HepG2 (cell line): Measurements from ENCODE around the gene MYO5B. TPM values are rescaled to one million over a fixed set of nuclear protein-coding genes. Genes with fewer than 3 reads are reported as not detected.
A peak's percentile ranks its signal among the peaks of the same experiment; 100 is the strongest.

ENCODE experiments used
- DR1 ChIP-seq: sonication (generic); formaldehyde crosslinking; IDR thresholded peaks from 2 replicates; pipeline ENCODE4 v1.8.0; 2021; ENCODE audit warnings: mild to moderate bottlenecking, missing genetic modification reagents, inconsistent platforms
- ERF ChIP-seq: IDR thresholded peaks from 2 replicates; pipeline ENCODE4 v1.6.1; 2018; ENCODE audit warnings: missing biosample characterization, missing genetic modification reagents
- HDAC1 ChIP-seq: sonication (generic); formaldehyde crosslinking; IDR thresholded peaks from 2 replicates; pipeline ENCODE4 v1.5.1; 2020; ENCODE audit warnings: mild to moderate bottlenecking, missing genetic modification reagents
- JDP2 ChIP-seq: sonication (generic); formaldehyde crosslinking; IDR thresholded peaks from 2 replicates; pipeline ENCODE4 v1.8.1; 2022; ENCODE audit warnings: missing genetic modification reagents, borderline replicate concordance
- KDM1A ChIP-seq: IDR thresholded peaks from 2 replicates; pipeline ENCODE4 v1.6.1; 2016; ENCODE audit warnings: missing compliant biosample characterization
- KDM5A ChIP-seq: fragments of 200-600 bp; sonication (generic); IDR thresholded peaks from 2 replicates; pipeline ENCODE4 v1.7.0; 2018; ENCODE audit warnings: antibody characterized with exemption, mild to moderate bottlenecking, low read length, borderline replicate concordance
- KDM6A ChIP-seq: IDR thresholded peaks from 2 replicates; pipeline ENCODE4 v1.6.1; 2016; ENCODE audit warnings: low read depth
- NFYB ChIP-seq: sonication (generic); formaldehyde crosslinking; IDR thresholded peaks from 2 replicates; pipeline ENCODE4 v1.4.0; 2020; ENCODE audit warnings: missing genetic modification reagents
- PITX1 ChIP-seq: sonication (generic); formaldehyde crosslinking; IDR thresholded peaks from 2 replicates; pipeline ENCODE4 v1.5.1; 2020; ENCODE audit warnings: mild to moderate bottlenecking, missing genetic modification reagents
- PRPF4 ChIP-seq: fragments of 200-400 bp; formaldehyde crosslinking; IDR thresholded peaks from 2 replicates; pipeline ENCODE4 v1.6.1; 2016; ENCODE audit warnings: low read length, low read depth; ENCODE audit not compliant: poor library complexity, severe bottlenecking
- REL ChIP-seq: sonication (generic); formaldehyde crosslinking; conservative IDR thresholded peaks from 2 replicates; pipeline ENCODE4 v1.8.0; 2022; ENCODE audit warnings: mild to moderate bottlenecking, missing genetic modification reagents, moderate library complexity
- SAP130 ChIP-seq: IDR thresholded peaks from 2 replicates; pipeline ENCODE4 v1.6.1; 2016; ENCODE audit warnings: low read depth
- SMYD3 ChIP-seq: sonication (generic); formaldehyde crosslinking; IDR thresholded peaks from 2 replicates; pipeline ENCODE4 v1.8.1; 2023; ENCODE audit warnings: mild to moderate bottlenecking, missing genetic modification reagents
- TARDBP ChIP-seq: sonication (generic); formaldehyde crosslinking; IDR thresholded peaks from 2 replicates; pipeline ENCODE4 v1.8.0; 2022; ENCODE audit warnings: mild to moderate bottlenecking, missing genetic modification reagents
- YEATS2 ChIP-seq: sonication (generic); formaldehyde crosslinking; IDR thresholded peaks from 2 replicates; pipeline ENCODE4 v1.4.0; 2020; ENCODE audit warnings: missing genetic modification reagents, borderline replicate concordance
- ZBTB37 ChIP-seq: sonication (generic); formaldehyde crosslinking; IDR thresholded peaks from 2 replicates; pipeline ENCODE4 v1.4.0; 2020; ENCODE audit warnings: mild to moderate bottlenecking, missing genetic modification reagents
- ZKSCAN8 ChIP-seq: IDR thresholded peaks from 2 replicates; pipeline ENCODE4 v1.6.1; 2016; ENCODE audit warnings: borderline replicate concordance, missing genetic modification reagents, missing compliant biosample characterization
- ZNF232 ChIP-seq: sonication (generic); formaldehyde crosslinking; IDR thresholded peaks from 2 replicates; pipeline ENCODE4 v1.4.0; 2020; ENCODE audit warnings: missing genetic modification reagents, borderline replicate concordance
- ZNF234 ChIP-seq: sonication (generic); formaldehyde crosslinking; conservative IDR thresholded peaks from 2 replicates; pipeline ENCODE4 v1.5.1; 2020; ENCODE audit warnings: mild to moderate bottlenecking, missing genetic modification reagents
- ZNF331 ChIP-seq: sonication (generic); formaldehyde crosslinking; IDR thresholded peaks from 2 replicates; pipeline ENCODE4 v1.4.0; 2020; ENCODE audit warnings: missing genetic modification reagents
- ZNF337 ChIP-seq: sonication (generic); formaldehyde crosslinking; IDR thresholded peaks from 2 replicates; pipeline ENCODE4 v1.5.1; 2020; ENCODE audit warnings: missing genetic modification reagents, low read depth, mild to moderate bottlenecking, borderline replicate concordance
- ZNF430 ChIP-seq: sonication (generic); formaldehyde crosslinking; IDR thresholded peaks from 2 replicates; pipeline ENCODE4 v1.9.0; 2021; ENCODE audit warnings: mild to moderate bottlenecking, missing genetic modification reagents
- ZNF496 ChIP-seq: sonication (generic); formaldehyde crosslinking; IDR thresholded peaks from 2 replicates; pipeline ENCODE4 v1.8.1; 2023; ENCODE audit warnings: mild to moderate bottlenecking, moderate library complexity, missing genetic modification reagents; ENCODE audit not compliant: insufficient replicate concordance
- ZNF549 ChIP-seq: sonication (generic); formaldehyde crosslinking; IDR thresholded peaks from 2 replicates; pipeline ENCODE4 v1.5.0; 2020; ENCODE audit warnings: missing genetic modification reagents
- ZNF572 ChIP-seq: sonication (generic); formaldehyde crosslinking; IDR thresholded peaks from 2 replicates; pipeline ENCODE4 v1.5.1; 2020; ENCODE audit warnings: mild to moderate bottlenecking, missing genetic modification reagents
- ZNF619 ChIP-seq: sonication (generic); formaldehyde crosslinking; IDR thresholded peaks from 2 replicates; pipeline ENCODE4 v1.4.0; 2020; ENCODE audit warnings: mild to moderate bottlenecking, missing genetic modification reagents
- ZNF660 ChIP-seq: sonication (generic); formaldehyde crosslinking; IDR thresholded peaks from 2 replicates; pipeline ENCODE4 v1.5.1; 2020; ENCODE audit warnings: mild to moderate bottlenecking, low read depth, missing genetic modification reagents, borderline replicate concordance
- ZNF724P ChIP-seq: sonication (generic); formaldehyde crosslinking; IDR thresholded peaks from 2 replicates; pipeline ENCODE4 v1.8.0; 2022; ENCODE audit warnings: missing genetic modification reagents, borderline replicate concordance
- ZNF775 ChIP-seq: sonication (generic); formaldehyde crosslinking; IDR thresholded peaks from 2 replicates; pipeline ENCODE4 v1.4.0; 2020; ENCODE audit warnings: missing genetic modification reagents, mild to moderate bottlenecking, moderate library complexity, borderline replicate concordance
- ZSCAN9 ChIP-seq: IDR thresholded peaks from 2 replicates; pipeline ENCODE4 v1.6.1; 2016; ENCODE audit warnings: borderline replicate concordance
- polyA plus RNA-seq, 8 experiments: library from polyadenylated mRNA; depleted of rRNA in 3 of 8; stranded (reverse) in 7 of 8; unstranded in 1 of 8; fragments of >200 nt; fragmentation: Illumina TruSeq in 4 of 8; extraction: Trizol in 4 of 8; gene quantifications; 2 replicates each; pipeline versions ENCODE4 v1.2.1 to v1.2.3, GENCODE V29; 2011 to 2016; ENCODE audit warnings: low read depth in 4 of 8, missing spikeins in 1 of 8, mixed read lengths in 1 of 8; ENCODE audit not compliant: insufficient read depth in 1 of 8
- total RNA-seq, 5 experiments: library from RNA; depleted of rRNA; stranded (reverse); fragments of >200 nt; fragmentation: Illumina TruSeq; extraction: Trizol; gene quantifications; 2 replicates each; pipeline ENCODE4 v1.2.3, GENCODE V29; 2016; ENCODE audit warnings: low read depth in 1 of 5
- TF ChIP-seq, protein P1 (sequence below): sonication (generic); formaldehyde crosslinking; IDR thresholded peaks from 2 replicates; pipeline ENCODE4 v1.8.0; 2022; ENCODE audit warnings: mild to moderate bottlenecking, missing genetic modification reagents, moderate library complexity
- TF ChIP-seq, protein P2 (sequence below): sonication (generic); formaldehyde crosslinking; IDR thresholded peaks from 2 replicates; pipeline ENCODE4 v1.8.1; 2023; ENCODE audit warnings: mild to moderate bottlenecking, inconsistent platforms, moderate library complexity, missing genetic modification reagents, borderline replicate concordance

MYO5B gene
- total and polyA plus RNA-seq, 2 of the 13 experiments (the other 11 are each of a cell fraction or from before 2014, with no cell fraction given) = 13.1 to 24.0 TPM

DNA sequence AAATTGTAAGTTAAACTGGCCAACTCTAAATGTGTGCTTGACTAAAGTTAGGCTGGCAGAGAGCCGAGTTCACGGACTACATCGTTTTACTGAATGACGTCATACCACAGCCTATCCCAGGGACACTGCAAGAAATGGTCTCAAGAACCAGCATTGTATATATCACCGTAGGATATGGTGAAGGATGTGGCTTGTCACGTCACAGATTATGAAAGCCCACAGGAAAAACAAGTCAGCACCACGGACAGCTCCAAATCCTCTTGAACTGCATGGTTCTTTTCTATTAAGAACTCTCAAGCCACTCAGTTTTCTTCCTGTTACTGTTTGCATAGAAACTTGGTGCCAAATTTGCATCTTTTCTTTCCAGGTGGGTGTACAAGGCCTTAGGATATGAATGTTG is 296.5 kb downstream of the MYO5B start (continued):
- TF ChIP-seq SAP130 (CRISPR knock-in tag) (peak; percentile 42; the same call in 1 of the 2 replicates), ZNF331 (peak; percentile 26; the same call in 1 of the 2 replicates), ZNF572 (no peak), ZNF619 (CRISPR knock-in tag) (no peak), SMYD3 (CRISPR knock-in tag) (no peak), YEATS2 (CRISPR knock-in tag) (no peak), ZNF234 (no peak), PRPF4 (no peak), ZNF337 (CRISPR knock-in tag) (no peak), ZNF775 (no peak), ZNF232 (CRISPR knock-in tag) (peak; percentile 47; the same call in 1 of the 2 replicates), ZNF496 (no peak), ZBTB37 (CRISPR knock-in tag) (no peak), ZKSCAN8 (no peak), TARDBP (CRISPR knock-in tag) (no peak), KDM1A (CRISPR knock-in tag) (no peak), PITX1 (CRISPR knock-in tag) (no peak), ZNF549 (no peak), REL (no peak), JDP2 (CRISPR knock-in tag) (no peak), NFYB (CRISPR knock-in tag) (no peak), DR1 (no peak), KDM5A (no peak), ZNF430 (CRISPR knock-in tag) (no peak), ZNF724P (CRISPR knock-in tag) (no peak), ERF (CRISPR knock-in tag) (peak; percentile 59; the same call in 1 of the 2 replicates), KDM6A (CRISPR knock-in tag) (no peak), ZNF660 (CRISPR knock-in tag) (no peak), HDAC1 (no peak), ZSCAN9 (CRISPR knock-in tag) (peak; percentile 73; the same call in 1 of the 2 replicates)
- TF ChIP-seq, protein P1, sequence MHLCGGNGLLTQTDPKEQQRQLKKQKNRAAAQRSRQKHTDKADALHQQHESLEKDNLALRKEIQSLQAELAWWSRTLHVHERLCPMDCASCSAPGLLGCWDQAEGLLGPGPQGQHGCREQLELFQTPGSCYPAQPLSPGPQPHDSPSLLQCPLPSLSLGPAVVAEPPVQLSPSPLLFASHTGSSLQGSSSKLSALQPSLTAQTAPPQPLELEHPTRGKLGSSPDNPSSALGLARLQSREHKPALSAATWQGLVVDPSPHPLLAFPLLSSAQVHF (CRISPR knock-in tag) = no peak
- TF ChIP-seq, protein P2, sequence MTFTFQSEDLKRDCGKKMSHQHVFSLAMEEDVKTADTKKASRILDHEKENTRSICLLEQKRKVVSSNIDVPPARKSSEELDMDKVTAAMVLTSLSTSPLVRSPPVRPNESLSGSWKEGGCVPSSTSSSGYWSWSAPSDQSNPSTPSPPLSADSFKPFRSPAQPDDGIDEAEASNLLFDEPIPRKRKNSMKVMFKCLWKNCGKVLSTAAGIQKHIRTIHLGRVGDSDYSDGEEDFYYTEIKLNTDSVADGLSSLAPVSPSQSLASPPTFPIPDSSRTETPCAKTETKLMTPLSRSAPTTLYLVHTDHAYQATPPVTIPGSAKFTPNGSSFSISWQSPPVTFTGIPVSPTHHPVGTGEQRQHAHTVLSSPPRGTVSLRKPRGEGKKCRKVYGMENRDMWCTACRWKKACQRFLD = no peak
